Hematopoietic multipotent progenitor cell treated with erythropoietin and hydrocortisone succinate and interleukin-3 and kit ligand, for 8 days (in vitro differentiated cells): Measurements from ENCODE around the gene PSORS1C2.
"Not testable (repeated sequence)": the region's sequence is repeated elsewhere in the genome, so short reads cannot be mapped to it uniquely, and the experiment has no call there.

Experiments
- DNase-seq: peaks from one replicate; pipeline ENCODE4 v3.0.0-alpha.2; 2015

PSORS1C2 gene

DNA sequence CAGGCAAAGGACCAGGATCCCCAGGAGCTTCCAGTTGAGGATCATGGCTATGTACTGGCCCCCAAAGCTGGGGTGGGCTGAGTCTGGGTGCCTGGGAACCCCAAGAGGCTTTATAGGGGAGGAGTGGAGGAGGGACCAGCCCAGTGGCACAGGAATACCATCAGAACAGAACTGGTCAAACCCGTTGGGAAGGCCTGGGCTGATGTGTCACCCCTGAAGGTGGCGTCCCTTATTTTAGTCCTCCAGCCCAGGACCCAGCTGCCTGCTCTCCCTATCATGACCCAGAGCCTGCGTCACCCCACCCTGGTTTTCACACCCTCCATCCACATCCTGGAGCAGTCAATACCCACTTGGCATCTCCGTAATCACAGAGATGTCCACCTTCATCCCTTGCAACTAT is at the start of gene PSORS1C2:
TSS of gene PSORS1C2 (minus strand) at position 85 of the 400 bp plus-strand sequence. CDS start at position 45, 40 bp downstream.
- DNase-seq: no peak

DNA sequence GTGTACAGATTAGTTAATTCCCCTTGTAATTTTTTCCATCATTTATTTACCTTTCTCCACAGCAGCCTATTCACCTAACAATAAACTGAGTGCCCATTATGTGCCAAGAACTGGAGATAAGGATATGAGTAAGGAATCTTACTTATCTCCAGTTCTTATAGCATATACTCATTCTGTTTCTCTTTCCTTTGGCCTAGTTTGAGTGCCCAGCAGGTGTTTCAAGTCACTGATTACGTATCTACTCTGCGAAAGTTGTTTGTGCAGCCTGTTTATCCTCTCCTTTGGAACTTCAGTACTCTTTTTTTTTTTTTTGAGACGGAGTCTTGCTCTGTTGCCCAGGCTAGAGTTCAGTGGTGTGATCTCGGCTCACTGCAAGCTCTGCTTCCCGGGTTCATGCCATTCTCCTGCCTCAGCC is 48.9 kb upstream of the PSORS1C2 start:
- DNase-seq: no peak

DNA sequence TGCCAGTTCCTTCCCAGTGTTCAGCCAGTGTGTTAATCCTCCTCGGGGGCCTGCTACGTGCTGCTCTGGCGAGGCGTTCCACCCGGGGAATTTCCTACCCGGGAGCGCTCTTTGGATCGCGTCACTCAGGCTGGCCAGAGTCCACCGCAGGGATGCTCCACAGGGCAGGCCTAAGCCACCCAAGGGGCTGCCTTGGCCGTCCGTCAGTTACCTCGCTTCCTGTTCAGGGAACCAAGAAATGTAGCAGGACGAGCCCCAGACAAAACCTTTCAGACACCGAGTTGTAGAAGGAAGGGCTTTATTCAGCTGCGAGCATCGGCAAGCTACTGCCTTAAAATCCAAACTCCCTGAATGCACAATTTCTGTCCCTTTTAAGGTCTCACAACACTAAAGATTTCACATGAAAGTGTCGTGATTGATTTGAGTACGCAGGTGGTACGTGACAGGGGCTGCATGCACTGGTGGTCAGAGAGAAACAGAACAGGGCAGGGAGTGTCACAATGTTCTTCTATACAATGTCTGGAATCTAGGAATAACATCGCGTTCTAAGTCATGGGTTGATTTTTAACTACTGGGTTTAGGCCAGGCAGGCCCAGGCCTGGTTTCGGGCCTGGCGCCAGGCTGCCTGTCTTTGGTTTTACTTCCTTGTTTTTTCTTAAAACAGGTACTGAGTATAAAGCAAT is 47.3 kb upstream of the PSORS1C2 start:
- DNase-seq: no peak

GRCh38 chr6:31185695-31186051 is 46.8 kb upstream of the PSORS1C2 start:
- not testable (repeated sequence) for DNase-seq

DNA sequence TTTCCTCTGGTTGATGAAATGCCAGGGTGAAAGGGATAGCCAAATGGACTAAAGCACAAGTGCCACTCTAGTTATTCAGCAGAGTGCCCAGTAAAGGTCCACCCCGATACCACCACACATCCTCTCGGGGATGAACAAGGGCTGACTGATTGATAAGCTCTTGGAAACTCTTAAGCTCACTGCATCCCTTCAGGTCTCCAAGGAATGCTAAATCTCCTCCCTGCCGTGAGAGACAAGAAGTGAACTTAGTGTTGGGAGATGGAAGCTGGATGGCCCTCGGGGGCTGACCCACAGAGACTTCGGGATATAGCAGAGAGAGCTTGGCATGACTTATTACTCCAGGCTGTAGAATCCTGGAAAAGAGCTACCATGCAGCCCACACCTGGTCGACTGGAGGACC is 45.0 kb upstream of the PSORS1C2 start:
- DNase-seq: not testable (repeated sequence)

DNA sequence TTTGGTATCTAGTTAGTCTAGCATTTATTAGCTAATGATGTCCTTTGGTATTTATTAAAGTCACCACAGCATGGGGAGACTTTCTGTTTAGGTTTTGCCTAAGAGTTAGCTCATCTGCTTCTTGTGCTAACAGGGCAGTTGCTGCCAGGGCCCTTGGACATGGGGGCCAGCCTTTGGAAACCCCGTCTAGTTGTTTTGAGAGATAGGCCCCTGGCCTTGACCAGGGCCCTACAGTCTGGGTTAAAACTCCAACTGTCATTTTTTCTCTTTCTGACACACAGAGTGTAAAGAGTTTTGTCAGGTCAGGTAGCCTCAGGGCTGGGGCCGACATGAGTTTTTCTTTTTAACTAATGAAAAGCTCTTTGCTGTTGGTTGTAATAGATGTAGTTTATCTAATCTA is 44.4 kb upstream of the PSORS1C2 start:
- not testable (repeated sequence) for DNase-seq

- peak; percentile 85 for DNase-seq
Observed at GRCh38 chr6:31180500-31180899, 41.6 kb upstream of the PSORS1C2 start.

DNA sequence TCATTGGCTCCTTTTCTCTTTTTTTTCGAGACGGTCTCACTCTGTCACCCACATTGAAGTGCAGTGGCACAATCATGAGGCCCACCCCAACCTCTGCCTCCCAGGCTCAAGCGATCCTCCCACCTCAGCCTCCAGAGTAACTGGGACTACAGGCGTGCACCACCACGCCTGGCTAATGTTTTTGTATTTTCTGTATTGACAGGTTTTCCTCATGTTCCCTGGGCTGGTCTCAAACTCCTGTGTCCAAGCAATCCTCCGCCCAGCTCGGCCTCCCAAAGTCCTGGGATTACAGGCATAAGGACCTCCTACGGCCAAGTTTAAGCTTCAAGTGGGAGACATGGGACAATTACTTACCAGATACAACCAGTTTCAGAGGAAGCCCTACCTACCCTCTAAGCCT is 41.0 kb upstream of the PSORS1C2 start:
- DNase-seq: no peak

DNA sequence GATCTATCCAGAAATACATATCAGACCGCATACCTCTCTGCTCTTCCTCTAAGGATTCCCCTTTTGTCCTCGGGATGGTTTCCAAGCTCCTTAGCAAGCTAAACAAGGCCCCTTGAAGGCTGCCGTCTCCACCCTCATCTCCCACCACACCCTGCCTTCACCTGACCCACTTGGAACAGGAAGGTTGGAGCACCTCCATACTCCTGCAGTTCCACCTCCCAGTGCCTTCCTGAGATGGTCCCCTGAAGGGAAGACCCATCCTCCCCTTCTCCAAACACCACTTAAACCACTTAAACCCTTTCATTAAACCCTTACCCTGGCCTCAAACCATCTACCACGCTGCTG is 40.1 kb upstream of the PSORS1C2 start:
- DNase-seq: no peak

DNA sequence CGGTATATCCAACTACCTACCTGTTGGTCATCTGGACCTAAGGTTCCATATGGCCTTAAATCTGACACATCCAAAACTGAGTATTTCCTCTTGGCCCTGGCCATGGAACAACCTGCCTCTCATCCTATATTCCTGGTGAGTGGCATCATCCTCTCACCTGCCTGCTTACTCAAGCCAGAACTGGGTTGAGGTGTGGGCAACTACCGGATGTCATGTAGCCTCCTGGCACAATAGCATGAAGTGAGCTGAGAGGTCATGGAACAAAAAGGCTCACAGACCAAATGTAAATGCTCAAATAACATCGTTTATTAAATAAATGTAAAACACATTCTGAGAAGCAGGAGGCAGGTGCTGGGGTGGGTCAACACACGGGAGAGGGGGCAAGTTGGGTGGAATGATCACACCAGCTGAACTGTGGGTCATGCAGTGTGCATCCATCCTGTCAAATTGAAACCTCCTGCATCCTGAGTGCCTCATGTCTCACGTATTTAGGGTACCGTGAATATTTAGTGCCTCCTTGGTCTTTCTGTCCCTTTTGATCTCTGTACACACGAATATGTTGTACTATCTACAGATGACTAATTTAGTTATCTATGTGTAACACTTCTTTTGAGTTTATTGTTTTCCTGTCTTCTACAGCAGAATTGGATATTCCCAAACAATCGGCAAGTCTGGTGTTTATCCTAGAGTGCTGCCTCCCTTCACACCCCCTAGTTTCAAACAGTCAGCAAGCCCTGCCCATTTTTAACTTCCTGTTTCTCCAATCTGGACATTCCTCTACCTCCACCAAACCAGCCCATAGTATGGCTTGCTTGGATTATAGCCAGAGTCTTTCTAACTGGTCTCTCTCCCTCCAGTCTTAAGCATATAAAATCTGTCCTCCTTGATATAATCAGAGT is 39.5 kb upstream of the PSORS1C2 start:
- no peak for DNase-seq

DNA sequence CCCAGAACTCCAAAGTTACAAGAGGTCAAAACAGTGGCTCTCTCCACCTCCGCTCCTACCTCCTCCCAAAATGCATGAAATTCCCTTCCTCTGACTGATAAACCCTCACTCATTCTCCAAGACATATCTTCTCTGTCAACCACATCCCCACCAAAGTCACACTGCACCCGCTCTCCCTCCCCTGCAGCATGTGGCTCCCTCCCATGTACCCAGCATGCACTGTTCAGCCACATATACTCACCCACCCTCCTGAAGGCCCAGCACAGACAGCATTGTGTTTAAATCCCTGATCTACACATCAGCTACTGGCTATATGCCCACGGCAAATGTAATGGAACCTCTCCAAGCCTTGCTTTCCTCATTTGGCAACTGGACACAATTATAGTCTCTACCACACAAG is 37.1 kb upstream of the PSORS1C2 start:
- DNase-seq: peak; percentile 53

GRCh38 chr6:31174378-31174777 is 35.5 kb upstream of the PSORS1C2 start:
- DNase-seq: no peak

- DNase-seq: no peak
Observed at GRCh38 chr6:31173406-31173805, 34.5 kb upstream of the PSORS1C2 start.

GRCh38 chr6:31172973-31173384 is 34.1 kb upstream of the PSORS1C2 start:
- no peak for DNase-seq

DNA sequence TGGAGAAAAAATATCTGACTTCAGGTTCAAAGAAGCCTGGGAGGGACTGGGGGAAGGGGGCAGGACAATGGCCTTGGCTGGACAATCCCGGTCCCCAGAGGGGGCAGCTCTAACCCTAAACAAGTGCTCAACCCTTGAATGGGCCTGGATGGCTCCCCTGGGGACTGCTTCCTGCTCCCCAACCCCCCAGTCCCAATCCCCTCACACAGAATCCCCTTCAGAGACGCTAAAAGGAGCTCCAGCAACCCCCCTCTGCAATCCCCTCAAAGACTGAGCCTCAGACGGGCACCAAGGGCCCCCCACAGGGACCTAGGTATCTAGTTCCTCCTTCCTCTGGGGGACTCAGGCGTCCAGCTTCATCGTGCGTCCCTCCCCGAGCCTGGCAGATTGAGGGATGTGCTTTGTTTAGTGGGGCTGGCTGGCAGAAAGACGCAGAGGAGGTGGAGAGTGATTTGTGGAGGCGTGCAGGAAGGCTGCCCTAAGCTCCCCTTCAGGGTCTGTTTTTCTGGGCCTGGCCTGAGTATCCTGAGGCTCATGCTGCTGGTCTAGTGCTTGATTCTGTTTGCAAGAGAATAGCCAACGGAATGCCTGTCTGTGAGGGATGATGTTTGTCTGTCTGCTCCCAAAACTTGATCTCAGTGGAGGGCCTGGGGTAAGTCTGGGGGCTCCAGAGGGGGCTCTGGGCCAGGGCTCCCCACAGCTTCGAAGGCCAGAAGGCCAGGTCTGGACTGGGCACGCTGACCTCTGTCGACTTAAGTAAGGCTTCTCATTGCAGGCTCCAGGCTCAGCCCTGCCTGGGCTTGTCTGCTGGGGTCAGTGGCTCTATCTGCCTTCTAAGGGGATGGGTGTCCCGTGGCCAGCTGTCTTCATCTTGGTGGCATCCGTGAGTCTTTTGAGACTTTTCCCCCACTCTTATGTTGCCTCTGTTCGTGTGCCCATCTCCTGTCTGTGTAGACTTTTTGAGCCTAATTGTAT is 33.4 kb upstream of the PSORS1C2 start:
- no peak for DNase-seq

GRCh38 chr6:31170987-31171671 is 32.3 kb upstream of the PSORS1C2 start:
- DNase-seq: no peak

- no peak for DNase-seq
Observed at GRCh38 chr6:31170600-31170881, 31.7 kb upstream of the PSORS1C2 start, which contains the start of gene POU5F1. Gene POU5F1, minus strand, starts transcription at chr6:31170682. Its CDS starts 62 bp downstream, at chr6:31170620.

DNA sequence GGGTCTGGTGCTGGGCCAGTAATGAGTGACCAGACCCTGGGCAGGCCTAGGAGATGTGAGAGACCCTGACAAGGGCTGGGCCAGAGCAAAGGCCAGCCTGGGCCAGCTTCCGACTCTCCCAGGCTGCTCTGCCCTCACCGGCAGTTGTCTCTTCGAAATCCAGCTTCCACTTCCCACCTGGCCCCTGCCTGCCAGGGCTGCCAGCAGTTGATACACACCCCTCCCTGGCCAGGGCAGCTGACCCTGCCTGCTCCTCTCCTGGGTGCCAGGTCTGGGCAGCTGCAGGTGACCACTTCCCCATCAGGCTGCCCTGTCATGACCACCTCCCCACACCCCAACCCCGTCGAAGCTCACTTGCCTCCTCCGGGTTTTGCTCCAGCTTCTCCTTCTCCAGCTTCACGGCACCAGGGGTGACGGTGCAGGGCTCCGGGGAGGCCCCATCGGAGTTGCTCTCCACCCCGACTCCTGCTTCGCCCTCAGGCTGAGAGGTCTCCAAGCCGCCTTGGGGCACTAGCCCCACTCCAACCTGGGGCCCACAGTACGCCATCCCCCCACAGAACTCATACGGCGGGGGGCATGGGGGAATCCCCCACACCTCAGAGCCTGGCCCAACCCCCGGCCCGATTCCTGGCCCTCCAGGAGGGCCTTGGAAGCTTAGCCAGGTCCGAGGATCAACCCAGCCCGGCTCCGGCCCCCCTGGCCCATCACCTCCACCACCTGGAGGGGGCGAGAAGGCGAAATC is 31.2 kb upstream of the PSORS1C2 start:
- DNase-seq: not testable (repeated sequence)

DNA sequence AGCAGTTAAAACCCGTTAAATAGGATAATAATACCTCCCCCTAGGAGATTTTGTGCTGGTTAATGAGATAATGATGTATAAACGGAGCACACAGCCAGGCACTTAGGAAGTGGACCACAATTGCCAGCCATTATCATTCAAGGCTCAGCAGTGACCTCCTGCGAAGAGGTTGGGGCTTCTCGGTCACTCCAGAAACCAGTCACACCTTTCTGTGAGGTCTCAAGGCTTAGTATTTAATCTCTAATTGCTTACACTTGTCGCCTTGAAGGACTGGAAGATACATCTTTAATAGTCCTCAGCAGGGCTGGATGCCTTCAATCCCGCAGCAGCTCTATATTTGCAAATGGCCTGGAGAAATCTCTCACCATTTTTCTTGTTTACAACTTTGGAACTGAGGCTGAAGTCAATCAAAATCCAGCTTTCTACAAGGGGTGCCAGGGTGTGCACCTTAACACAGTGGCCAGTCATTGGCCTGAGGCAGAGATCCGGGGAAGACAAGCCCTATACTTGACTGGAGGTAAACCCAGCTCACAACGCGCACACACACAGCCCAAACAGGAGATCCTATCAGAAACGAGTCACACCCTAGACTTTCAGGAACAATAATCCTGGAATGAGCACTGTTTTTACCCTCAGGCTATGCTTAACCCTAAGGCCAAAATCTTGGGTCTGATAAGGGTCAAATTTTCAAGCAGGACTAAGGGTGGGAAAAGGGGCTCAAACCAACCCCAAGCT is 30.4 kb upstream of the PSORS1C2 start:
- no peak for DNase-seq

DNA sequence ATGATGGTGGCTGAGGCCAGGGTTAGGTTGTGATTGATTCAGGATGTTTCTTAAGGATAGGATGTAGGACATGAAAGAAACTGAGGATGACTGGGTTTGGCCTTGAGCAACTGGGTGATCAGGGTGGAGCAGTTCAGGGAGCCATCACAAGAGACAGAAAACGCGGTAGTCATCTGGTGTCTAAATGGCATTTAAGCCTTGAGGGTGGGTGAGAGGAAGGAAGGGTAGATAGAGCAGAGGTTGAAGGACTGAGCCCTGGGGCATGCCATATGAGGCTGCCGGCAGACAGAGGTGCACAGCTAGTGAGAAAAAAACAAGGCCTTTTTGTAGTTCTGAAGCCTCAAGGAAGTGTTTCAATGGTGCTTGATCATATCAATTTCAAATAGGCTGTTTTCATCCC is 29.7 kb upstream of the PSORS1C2 start:
- no peak for DNase-seq

- no peak for DNase-seq
Observed at GRCh38 chr6:31165986-31166385, 27.1 kb upstream of the PSORS1C2 start.
